SK-N-SH treated with all-trans-retinoic acid at 6 μM for 48 hours (cell line): ENCODE data around the gene CD207.

Source experiments
- BACH2 ChIP-seq: fragments of 250-450 bp; sonication (Bioruptor Pico); IDR thresholded peaks from 2 replicates; pipeline ENCODE4 v1.9.0; 2021; ENCODE audit warnings: mild to moderate bottlenecking, borderline replicate concordance
- CSRNP3 ChIP-seq: fragments of 250-450 bp; sonication (Bioruptor Pico); IDR thresholded peaks from 2 replicates; pipeline ENCODE4 v1.5.1; 2021; ENCODE audit warnings: mild to moderate bottlenecking, moderate library complexity
- GLIS3 ChIP-seq: fragments of 250-450 bp; sonication (Bioruptor Pico); IDR thresholded peaks from 2 replicates; pipeline ENCODE4 v1.5.0; 2020; ENCODE audit warnings: mild to moderate bottlenecking, moderate library complexity
- ISL1 ChIP-seq: fragments of 250-450 bp; sonication (Bioruptor Pico); IDR thresholded peaks from 2 replicates; pipeline ENCODE4 v2.1.2; 2022; ENCODE audit warnings: mild to moderate bottlenecking, moderate library complexity
- PATZ1 ChIP-seq: fragments of 250-450 bp; sonication (Bioruptor Pico); IDR thresholded peaks from 2 replicates; pipeline ENCODE4 v1.8.0; 2020; ENCODE audit warnings: mild to moderate bottlenecking, moderate library complexity, borderline replicate concordance
- POU6F1 ChIP-seq: fragments of 250-450 bp; sonication (Bioruptor Pico); IDR thresholded peaks from 2 replicates; pipeline ENCODE4 v1.8.0; 2021; ENCODE audit warnings: low read depth, mild to moderate bottlenecking, moderate library complexity, borderline replicate concordance
- PPARA ChIP-seq: fragments of 250-450 bp; sonication (Bioruptor Pico); IDR thresholded peaks from 2 replicates; pipeline ENCODE4 v1.5.0; 2020; ENCODE audit warnings: mild to moderate bottlenecking, borderline replicate concordance
- SNAI2 ChIP-seq: fragments of 250-450 bp; sonication (Bioruptor Pico); IDR thresholded peaks from 2 replicates; pipeline ENCODE4 v1.5.0; 2020; ENCODE audit warnings: mild to moderate bottlenecking, moderate library complexity
- TCF4 ChIP-seq: fragments of 250-450 bp; sonication (Bioruptor Pico); IDR thresholded peaks from 2 replicates; pipeline ENCODE4 v1.8.0; 2021; ENCODE audit warnings: mild to moderate bottlenecking, moderate library complexity, borderline replicate concordance
- ZFP30 ChIP-seq: fragments of 450-650 bp; formaldehyde crosslinking; IDR thresholded peaks from 2 replicates; pipeline ENCODE4 v1.5.0; 2022; ENCODE audit warnings: mild to moderate bottlenecking, moderate library complexity
- ZNF70 ChIP-seq: fragments of 450-650 bp; formaldehyde crosslinking; IDR thresholded peaks from 2 replicates; pipeline ENCODE4 v1.5.0; 2020; ENCODE audit warnings: mild to moderate bottlenecking, moderate library complexity

GRCh38 chr2:70870790-70871189, 35.2 kb upstream of the CD207 start:
- TF ChIP-seq TCF4 (CRISPR knock-in tag) (no peak), PATZ1 (CRISPR knock-in tag) (no peak), GLIS3 (CRISPR knock-in tag) (no peak), ISL1 (no peak), ZFP30 (CRISPR knock-in tag) (no peak), ZNF70 (CRISPR knock-in tag) (no peak), PPARA (CRISPR knock-in tag) (no peak), CSRNP3 (CRISPR knock-in tag) (no peak), BACH2 (CRISPR knock-in tag) (no peak), SNAI2 (CRISPR knock-in tag) (no peak), POU6F1 (CRISPR knock-in tag) (no peak)
